HG03045 (cell line): ENCODE data around the gene FLRT1.

Experiments
- ATAC-seq: cut with Tn5 transposase; IDR thresholded peaks from one replicate; pipeline ENCODE4 v1.9.1; 2021; ENCODE audit warnings: mild to moderate bottlenecking, moderate library complexity; ENCODE audit not compliant: unreplicated experiment

The FLRT1 gene

GRCh38 chr11:64005691-64006090 lies 30.0 kb upstream of the FLRT1 start:
- no peak for ATAC-seq

- no peak for ATAC-seq
These were observed 29.3 kb upstream of the FLRT1 start for GRCh38 chr11:64006398-64006797.

GRCh38 chr11:64007160-64007628 lies 28.5 kb upstream of the FLRT1 start:
- ATAC-seq, result no peak

GRCh38 chr11:64007629-64008282 lies 28.0 kb upstream of the FLRT1 start:
- ATAC-seq, result no peak

- no peak for ATAC-seq
These were observed 27.3 kb upstream of the FLRT1 start for GRCh38 chr11:64008283-64008913.

- no peak for ATAC-seq
These were observed 26.7 kb upstream of the FLRT1 start for GRCh38 chr11:64008914-64009633.

- ATAC-seq, result no peak
These were observed 26.0 kb upstream of the FLRT1 start for GRCh38 chr11:64009710-64010109.

- ATAC-seq, result no peak
These were observed 24.9 kb upstream of the FLRT1 start for GRCh38 chr11:64010783-64011182.

GRCh38 chr11:64011371-64011770 lies 24.4 kb upstream of the FLRT1 start:
- no peak for ATAC-seq

GRCh38 chr11:64013141-64013896 lies 22.4 kb upstream of the FLRT1 start:
- no peak for ATAC-seq

- ATAC-seq, result no peak
These were observed 21.4 kb upstream of the FLRT1 start for GRCh38 chr11:64014356-64014755.

- no peak for ATAC-seq
These were observed 20.2 kb upstream of the FLRT1 start for GRCh38 chr11:64015510-64015909.

- no peak for ATAC-seq
These were observed 19.5 kb upstream of the FLRT1 start for GRCh38 chr11:64015935-64016845.

GRCh38 chr11:64017945-64018224 lies 17.8 kb upstream of the FLRT1 start:
- no peak for ATAC-seq

GRCh38 chr11:64018310-64018709 lies 17.4 kb upstream of the FLRT1 start:
- no peak for ATAC-seq

GRCh38 chr11:64019106-64020037 lies 16.4 kb upstream of the FLRT1 start:
- no peak for ATAC-seq

GRCh38 chr11:64020976-64021756 lies 14.6 kb upstream of the FLRT1 start:
- no peak for ATAC-seq

- no peak for ATAC-seq
These were observed 14.0 kb upstream of the FLRT1 start for GRCh38 chr11:64021757-64022093.
